Left hindlimb (tissue), 1 donor: ENCODE results near the gene TACC3.
A peak's percentile ranks its signal among the peaks of the same experiment; 100 is the strongest.

ENCODE experiments used
- DNase-seq: peaks from one replicate; pipeline ENCODE4 v3.0.0-alpha.2; 2018

Gene TACC3

DNA sequence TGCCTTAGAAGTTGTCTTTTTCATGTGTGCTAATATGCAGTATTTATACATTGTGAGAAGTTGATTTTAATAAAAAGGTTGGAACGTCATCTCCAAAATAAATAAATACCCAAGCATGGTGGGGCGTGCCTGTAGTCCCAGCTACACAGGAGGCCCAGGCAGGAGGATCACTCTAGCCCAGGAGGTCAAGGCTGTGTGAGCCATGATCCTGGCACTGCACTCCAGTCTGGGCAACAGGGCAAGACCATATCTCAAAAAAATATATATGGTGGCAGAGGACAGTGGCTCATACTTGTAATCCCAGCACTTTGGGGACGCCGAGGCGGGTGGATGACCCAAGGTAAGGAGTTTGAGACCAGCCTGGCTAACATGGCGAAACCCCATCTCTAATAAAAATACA, 15.6 kb upstream of the TACC3 start:
- no peak for DNase-seq

DNA sequence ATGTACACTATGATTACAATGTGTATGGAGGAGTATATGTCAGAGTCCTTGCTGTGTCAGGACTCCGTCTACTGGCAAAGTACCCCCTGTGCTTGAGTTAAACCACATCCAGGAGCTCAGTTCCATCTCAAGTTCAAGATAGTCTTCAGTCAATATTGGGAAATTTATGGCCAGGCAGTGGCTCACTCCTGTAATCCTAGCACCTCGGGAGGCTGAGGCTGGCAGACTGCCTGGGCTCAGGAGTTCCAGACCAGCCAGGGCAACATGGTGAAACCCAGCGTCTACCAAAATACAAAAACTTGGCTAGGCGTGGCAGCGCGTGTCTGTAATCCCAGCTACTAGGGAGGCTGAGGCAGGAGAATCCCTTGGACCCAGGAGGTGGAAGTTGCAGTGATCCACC, 15.0 kb upstream of the TACC3 start:
- DNase-seq: no peak

- DNase-seq: no peak
Observed at GRCh38 chr4:1708581-1708980, 12.7 kb upstream of the TACC3 start.

DNA sequence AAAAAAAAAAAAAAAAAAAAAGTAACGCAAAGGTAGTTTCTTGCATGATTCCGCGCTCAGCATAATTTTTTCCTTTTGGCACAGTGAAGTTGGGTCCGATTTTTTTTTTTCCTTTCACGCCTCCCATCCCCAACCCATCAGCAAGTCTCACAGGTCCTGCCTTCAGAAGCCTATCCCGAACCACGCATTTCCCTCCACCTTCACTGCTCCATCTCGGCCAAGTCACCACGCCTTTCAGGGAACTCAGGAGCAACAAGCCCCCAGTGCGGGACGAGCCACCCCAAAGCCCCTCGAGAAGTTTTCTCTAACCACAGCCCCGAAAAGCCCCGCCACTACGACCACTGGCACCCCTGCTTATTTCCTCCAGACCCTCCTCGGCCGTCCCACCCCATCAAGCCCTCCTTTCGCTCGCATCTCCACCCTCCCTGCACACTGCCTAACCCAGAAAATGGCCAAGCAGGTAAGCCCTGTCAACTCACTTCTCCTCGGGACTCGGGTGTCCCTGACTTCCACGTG, 10.2 kb upstream of the TACC3 start:
- DNase-seq: no peak

- DNase-seq: peak; percentile 59
Observed at GRCh38 chr4:1711571-1712215, 9.6 kb upstream of the TACC3 start.

- peak; percentile 93 for DNase-seq
Observed at GRCh38 chr4:1712216-1713002, 8.9 kb upstream of the TACC3 start, which contains the start of gene SLBP. Gene SLBP (minus strand): TSS chr4:1712319. CDS start chr4:1712188, 131 bp downstream.

DNA sequence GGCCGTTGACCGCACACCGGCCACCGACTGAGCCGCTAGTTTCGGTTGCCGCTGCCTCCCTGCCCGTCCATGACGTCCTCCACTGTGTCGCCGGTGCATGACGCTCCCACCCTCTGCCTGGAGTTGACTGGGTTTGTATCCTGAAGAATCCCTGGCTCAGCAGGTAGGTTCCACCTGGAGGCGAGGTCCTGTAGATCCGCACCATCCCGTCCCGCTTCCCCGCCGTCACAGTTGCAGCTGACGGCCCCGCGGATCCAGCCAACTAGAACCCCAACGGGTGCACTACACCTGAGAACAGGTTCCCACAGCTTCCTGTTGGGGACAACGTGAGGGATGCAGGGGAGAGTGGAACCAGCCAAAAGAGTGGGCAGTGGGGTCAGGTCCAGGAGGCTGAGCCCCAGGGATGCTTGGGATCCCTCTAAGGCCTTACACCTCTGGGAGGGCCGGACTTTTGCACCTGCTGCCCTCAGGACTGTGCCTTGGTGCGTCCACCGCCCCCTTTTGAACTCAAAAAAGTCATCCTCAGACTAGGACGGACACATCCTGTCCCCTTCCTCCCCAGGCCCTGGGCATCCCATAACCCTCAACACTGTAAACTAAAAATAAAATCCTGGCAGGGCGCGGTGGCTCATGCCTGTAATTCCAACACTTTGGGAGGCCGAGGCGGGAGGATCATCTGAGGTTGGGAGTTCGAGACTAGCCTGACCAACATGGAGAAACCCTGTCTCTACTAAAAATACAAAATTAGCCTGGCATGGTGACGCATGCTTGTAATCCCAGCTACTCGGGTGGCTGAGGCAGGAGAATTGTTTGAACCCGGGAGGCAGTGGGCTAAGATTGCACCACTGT, 8.1 kb upstream of the TACC3 start:
- no peak for DNase-seq

DNA sequence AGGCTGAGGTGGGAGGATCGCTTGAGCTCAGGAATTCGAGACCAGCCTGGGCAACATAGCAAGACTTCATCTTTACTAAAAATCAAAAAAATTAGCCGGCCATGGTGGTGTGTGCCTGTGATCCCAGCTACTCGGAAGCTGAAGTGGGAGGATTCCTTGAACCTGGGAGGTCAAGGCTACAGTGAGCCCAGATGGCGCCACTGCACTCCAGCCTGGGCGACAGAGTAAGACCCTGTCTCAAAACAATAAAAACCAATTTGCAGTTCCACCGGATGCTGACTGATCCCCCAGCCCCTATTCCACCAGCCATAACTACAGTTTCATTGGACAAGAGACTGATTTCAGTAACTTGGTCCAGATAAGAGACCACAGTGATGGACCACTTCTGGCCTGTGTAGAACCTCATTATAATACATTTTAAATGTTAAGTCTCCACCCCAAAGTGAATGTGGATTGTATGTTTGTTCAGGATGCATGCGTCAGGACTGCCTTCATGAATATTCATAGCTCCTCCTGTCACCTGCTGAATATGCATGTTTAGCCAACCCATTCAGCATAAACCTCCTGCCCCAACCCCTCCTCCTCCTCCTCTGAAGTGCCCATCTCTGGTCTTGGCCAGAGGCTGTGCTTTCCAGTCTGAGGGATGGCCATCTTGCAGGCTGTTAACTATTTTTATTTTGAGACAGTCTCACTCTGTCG, 6.9 kb upstream of the TACC3 start:
- DNase-seq: no peak

DNA sequence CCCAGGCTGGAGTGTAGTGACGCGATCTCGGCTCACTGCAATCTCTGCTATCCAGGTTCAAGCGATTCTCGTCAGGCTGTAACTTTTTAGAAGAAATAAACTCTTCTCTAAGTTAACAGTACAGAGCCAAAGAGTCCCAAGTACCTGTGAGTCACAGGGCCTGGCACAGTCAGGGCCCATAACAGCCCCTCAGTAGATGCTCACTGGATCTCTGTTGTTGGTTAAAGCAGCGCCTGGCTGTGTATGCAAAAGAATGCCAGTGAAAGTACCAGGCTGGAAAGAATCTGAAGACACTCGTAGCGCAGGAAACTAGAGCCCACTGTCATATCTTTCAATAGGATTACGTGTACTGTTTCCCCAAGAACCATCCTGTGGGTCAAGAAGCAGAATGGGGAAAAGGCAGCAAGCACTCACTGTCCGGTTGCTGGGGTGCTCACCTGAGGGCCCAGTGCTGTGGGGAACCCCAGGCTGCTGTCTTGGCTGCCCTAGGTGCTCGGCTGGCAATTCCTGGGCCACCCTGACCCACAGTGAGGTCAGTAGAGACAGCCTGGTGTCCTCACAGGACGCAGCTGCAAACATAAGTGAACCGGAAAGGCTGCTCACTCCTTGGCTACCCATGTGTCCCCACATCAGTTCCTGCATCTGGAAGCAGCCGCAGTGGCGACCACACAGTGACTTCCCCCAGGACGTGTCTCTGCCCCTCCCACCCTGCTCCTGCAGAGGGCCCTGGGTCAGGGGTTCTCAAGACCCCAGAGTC, 6.1 kb upstream of the TACC3 start:
- DNase-seq: no peak

DNA sequence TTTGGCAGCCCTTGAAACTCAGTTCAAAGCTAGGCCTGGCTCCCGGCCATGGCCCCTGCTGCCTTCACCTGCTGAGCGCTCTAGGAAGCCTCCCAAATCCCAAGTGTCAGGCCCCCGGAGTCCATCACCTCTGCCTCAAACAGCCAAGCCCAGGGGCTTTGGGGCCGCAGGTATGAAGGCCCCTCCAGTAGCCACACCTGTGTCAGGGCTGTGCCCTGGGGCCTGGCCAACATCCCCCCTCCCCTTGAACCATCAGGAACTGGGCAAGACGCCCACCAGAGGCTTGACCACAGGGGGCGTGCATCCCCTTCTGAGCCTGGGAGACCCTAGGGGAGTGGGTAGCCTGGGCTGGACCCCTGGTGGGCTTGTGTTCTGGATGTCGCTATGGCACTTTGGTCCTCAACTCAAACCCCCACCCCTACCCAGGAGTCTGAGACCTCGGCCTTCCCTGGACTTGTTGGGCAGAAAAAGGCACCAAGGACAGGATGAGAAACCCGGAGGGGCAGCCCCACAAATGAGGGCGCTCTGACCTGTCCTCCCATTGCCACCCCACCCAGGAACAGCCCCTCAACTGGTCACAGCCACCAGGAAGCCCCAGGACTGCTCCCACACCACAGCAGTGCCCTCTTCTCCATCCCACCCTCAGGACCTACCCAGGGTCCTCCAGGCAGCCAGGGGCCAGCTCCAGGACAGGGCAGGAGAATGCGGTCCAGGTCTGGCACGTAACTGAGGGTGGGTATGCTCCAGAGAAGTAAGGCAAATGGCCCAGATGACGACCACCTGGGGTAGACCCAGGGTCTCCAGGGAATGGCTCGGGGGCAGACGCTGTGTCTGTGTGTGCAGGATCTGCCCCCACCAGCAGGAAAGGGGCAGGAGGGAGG, 5.0 kb upstream of the TACC3 start:
- no peak for DNase-seq

DNA sequence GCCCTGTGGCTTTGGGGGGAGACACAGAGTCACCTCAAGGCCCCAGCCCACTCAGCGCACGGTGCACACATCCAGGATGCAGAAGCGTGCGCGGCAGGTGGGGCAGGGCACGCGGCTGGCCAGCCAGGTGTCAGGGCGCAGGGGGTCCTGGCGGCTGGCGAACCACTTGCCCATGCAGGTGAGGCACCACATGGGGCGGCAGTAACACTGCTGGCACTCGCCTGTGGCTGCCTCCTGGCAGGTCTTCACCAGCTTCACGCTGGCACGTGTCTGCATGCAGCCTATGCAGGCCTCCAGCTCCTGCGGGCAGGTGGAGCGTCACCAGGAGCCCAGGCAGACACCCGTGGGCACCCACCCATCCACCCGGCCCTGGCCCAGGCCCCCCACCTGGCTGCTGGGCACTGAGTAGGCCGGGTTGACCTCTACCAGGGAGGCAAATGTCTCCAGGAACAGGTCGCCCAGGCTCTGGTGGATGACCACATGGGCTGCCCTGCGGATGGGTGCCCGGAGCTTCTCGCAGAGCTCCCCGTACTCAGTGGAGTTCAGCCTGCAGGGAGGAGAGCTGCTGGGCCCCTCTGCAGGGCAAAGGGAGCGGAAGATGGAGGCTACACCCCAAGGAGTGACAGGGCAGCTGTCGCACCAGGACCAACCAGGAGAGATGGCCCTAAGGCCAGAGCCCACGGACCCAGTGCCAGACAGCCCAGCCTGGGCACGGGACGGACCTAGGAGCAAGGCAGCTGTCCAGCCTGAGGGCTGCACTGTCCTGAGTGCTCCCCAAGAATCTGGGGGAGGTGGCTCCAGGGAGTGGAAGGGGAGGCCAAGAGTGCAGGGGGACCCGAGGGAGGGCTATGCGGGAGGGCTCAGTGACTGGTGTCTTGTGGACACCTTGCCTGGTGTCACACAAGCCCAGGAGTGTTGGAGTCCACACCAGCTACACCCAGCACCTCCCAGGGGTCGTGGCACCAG, 3.9 kb upstream of the TACC3 start:
- DNase-seq: no peak

GRCh38 chr4:1718095-1718850, 3.0 kb upstream of the TACC3 start:
- no peak for DNase-seq

GRCh38 chr4:1720163-1720983, 948 bp upstream of the TACC3 start:
- no peak for DNase-seq

- DNase-seq: no peak
Observed at GRCh38 chr4:1721666-1722550, 587 bp downstream of the TACC3 start.

- no peak for DNase-seq
Observed at GRCh38 chr4:1722551-1723118, 1.3 kb downstream of the TACC3 start.

- no peak for DNase-seq
Observed at GRCh38 chr4:1723131-1723801, 1.9 kb downstream of the TACC3 start.
